HEK293 (cell line): ENCODE measurements around the gene CRACDL.

Experiments used
- CTCF ChIP-seq: fragments of 450-650 bp; formaldehyde crosslinking; IDR thresholded peaks from 2 replicates; pipeline ENCODE4 v1.5.1; 2016; ENCODE audit warnings: missing biosample characterization, missing genetic modification characterization
- HOXD13 ChIP-seq: sonication (generic); formaldehyde crosslinking; IDR thresholded peaks from 2 replicates; pipeline ENCODE4 v1.8.0; 2022; ENCODE audit warnings: missing genetic modification reagents, borderline replicate concordance
- ZBTB48 ChIP-seq: fragments of 450-650 bp; formaldehyde crosslinking; IDR thresholded peaks from 2 replicates; pipeline ENCODE4 v1.5.1; 2016; ENCODE audit warnings: missing biosample characterization, missing genetic modification characterization
- ZNF18 ChIP-seq: fragments of 450-650 bp; formaldehyde crosslinking; IDR thresholded peaks from 2 replicates; pipeline ENCODE4 v1.5.1; 2016; ENCODE audit warnings: missing biosample characterization, missing genetic modification characterization
- ZNF626 ChIP-seq: fragments of 450-650 bp; sonication (Bioruptor Pico); formaldehyde crosslinking; IDR thresholded peaks from 2 replicates; pipeline ENCODE4 v1.5.1; 2018; ENCODE audit warnings: missing biosample characterization, missing genetic modification characterization, inconsistent platforms

- TF ChIP-seq ZNF18 (no peak), HOXD13 (CRISPR knock-in tag) (no peak), ZNF626 (tag by site-specific recombination) (no peak), CTCF (tag by site-specific recombination) (no peak), ZBTB48 (tag by site-specific recombination) (no peak)
These were observed 63.5 kb downstream of the CRACDL start for GRCh38 chr2:98872526-98872925.
